Stimulated activated CD8-positive, alpha-beta memory T cell treated with anti-CD3 and anti-CD28 coated beads, Interleukin-12 subunit alpha, Interleukin-12 subunit beta, amount 100 ng/mL, for 1 hour (primary cell): Measurements from ENCODE around the gene ME2.
"Not testable (repeated sequence)": the region's sequence is repeated elsewhere in the genome, so short reads cannot be mapped to it uniquely, and the experiment has no call there.

Experiments used
- DNase-seq: peaks from one replicate; pipeline ENCODE4 v3.0.0-alpha.2; 2020; ENCODE audit warnings: low read depth

The ME2 gene

DNA sequence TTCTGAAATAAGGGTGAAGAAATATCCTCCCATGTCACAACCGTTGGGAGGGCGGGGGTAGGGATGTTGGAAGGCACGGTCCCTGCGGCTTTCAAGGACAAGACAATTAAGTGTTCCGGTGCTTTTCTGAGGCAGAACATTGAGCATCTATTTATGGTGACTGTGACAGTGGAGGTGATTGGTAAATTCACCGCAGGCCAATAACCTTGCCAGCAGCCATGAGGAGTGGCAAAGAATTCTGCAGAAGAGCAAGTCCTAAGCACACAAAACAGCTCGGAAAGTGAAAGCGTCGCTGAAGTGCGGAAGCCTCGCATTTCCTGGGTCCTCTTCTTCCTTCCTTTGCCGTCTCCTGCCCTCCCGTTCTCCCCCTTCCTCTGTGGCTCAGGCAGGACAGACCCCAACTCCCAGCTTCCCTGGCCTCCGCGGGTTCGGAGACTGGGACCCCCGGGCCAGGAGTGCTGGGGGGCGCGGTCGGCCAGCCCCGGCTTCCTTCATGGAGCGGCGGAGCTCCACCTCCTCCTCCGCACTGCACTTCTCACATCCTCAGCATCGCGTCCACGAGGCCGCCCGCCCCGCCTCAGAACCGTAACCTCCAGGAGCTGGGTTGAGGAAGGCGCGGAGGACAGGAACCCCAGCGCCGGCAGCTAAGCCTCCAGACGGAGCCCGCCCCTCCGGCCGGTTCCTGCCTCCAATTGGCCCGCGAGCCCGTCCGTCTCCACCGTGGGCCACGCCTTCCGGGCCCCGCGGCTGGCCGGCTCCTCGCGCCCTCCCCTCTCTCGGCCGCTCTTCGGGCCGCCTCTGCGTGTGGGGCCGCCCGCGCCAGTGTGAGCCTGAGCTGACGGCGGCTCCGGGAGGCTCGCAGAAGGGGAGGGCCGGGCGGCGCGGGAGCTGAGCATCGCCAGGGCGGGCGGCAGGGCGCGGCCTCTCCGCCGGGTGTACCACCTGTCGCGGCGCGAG is at the start of gene ME2:
ME2 (plus strand) TSS at position 774 of the 957 bp plus-strand sequence. CDS start 16,703 bp downstream, outside the sequence.
- DNase-seq, result peak; percentile 82

DNA sequence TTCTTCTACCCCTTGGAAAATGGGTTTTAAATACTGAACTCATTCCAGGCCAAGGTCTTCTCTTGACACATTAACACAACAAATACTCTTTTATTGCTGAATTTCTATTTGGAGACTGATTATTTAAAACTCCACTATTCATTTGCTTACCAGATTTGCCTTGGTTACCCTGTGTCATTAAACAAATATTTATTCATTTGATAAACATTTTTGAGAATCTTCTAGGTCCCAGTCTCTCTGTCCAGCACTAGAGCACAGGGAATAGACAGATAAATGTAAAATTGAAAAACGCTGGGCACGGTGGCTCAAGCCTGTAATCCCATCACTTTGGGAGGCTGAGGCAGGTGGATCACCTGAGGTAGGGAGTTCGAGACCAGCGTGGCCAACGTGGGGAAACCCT is 49.3 kb upstream of the ME2 start:
- no peak for DNase-seq

- no peak for DNase-seq
Measured at GRCh38 chr18:50830544-50830943, 48.4 kb upstream of the ME2 start.

DNA sequence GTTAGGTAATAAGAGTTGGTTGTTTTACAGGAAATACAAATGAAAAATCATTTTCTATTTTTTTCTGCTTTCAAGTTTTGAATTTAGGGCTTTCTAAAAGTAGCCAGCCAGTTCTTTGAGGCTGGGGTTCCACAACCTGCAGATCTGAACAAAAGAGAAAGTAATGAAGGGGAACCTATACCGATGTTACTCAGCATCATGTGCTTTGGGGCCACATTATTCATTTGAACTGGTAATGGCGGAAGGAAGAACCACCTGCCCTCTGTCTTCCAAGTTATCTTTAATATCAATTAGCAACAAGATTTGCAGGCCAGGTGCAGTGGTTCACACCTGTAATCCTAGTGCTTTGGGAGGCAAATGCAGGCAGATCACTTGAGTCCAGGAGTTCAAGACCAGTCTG is 46.2 kb upstream of the ME2 start:
- no peak for DNase-seq

DNA sequence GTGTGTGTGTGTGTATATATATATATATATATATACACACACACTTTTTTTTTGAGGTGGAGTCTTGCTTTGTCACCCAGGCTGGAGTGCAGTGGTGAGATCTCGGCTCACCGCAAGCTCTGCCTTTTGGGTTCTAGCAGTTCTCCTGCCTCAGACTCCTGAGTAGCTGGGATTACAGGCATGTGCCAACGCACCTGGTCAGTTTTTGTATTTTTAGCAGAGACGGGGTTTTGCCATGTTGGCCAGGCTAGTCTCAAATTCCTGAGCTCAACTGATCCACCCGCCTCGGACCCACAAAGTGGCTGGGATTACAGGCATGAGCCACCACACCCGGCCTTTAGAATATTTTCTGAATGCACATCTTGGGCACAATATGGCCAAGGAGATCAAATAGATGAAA is 45.4 kb upstream of the ME2 start:
- DNase-seq, result not testable (repeated sequence)

DNA sequence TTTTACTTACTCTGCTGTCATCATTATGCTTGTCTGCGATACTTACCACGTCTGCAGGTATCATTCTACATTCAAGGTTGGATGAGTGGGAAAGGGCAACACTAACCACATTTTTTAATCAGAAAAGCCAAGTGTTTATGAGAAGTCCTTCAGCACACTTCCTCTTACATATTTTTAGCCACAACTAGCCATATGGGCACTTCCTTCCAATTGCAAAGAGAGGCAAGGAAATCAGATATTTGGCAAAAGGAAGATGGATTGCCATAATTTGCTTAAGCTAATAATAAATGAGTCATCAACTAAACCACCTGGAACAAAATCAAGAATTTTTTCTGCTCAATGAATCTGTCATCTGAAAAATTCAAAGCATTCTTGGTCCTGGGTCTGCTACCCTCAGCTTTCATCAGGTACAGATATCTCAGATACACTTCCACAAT is 42.4 kb upstream of the ME2 start:
- DNase-seq, result no peak

DNA sequence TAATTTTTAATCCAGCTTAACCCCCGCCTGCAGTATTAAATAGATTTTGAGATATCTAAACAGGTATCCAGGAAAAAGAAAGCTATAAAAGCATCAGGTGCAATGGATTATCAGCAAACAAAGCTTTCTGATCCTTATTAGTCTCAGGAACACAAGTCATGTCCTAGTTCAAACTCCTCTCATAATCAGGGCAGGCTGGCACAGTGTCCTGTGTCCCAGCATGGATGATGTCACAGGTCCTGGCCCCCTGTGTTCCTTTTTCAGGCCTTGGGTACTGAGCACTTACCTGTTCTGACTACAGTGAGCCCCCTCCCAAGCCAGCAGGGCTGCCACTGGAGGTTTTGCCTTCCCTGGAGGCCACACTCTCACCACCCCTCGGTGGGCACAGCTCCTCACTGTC is 39.6 kb upstream of the ME2 start:
- no peak for DNase-seq

GRCh38 chr18:50839996-50840395 is 38.9 kb upstream of the ME2 start:
- no peak for DNase-seq

- no peak for DNase-seq
Measured at GRCh38 chr18:50842846-50843245, 36.1 kb upstream of the ME2 start.

DNA sequence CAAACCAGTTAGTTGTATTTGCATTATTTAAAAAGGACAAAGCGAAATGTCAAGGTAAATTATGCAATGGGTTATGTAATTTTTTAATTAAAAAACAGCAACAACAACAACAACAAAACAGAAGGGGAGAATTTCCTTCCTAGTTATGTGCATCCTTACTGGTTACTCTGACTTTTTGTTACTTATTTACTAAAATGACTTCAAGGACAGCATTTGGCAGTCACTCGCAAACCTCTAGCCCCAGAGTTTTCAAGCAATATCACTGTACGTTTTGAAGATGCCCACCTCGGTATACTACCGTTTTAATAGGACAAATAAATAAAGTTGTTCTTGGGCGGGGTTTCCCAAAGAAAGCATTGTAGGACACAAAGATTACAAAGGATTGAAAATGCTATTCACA is 34.4 kb upstream of the ME2 start:
- no peak for DNase-seq

DNA sequence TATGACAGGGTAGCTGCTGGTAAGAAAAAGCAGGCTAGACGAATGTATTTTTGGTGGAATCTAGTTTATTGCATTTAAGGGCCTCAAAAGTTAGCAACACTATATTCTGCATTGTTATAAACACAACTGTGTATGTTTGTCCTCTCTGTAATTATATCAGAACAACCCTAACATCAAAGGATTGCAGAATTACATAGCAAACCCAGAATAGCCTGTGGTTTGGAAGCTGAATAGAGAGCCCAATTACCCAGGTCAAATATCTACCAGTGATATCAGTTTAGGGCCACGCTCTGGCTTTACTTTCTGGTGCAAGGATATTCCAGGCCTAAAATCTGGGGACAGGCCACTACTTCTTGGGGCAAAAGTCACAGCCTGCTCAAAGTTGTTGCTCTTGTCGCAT is 34.0 kb upstream of the ME2 start:
- no peak for DNase-seq

DNA sequence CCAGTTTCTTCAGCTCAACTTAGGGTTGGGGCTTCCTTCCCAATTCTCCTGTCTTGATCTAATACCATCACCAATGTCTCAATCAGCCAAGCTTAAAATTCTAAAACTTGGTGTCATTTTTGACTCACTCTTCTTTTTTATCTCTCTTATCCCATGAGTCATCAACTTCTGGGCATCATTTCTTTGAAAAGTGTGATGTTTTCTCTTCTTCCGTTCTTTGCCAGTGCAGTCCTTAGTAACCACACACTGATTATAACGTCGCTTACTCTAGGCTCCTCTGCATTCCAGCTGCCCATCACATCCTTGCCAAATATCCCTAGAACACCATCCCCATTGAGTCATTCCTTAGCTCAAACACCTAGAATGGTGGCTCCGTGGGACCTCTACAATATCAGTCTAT is 31.7 kb upstream of the ME2 start:
- DNase-seq, result no peak

- no peak for DNase-seq
Measured at GRCh38 chr18:50848061-50848551, 30.8 kb upstream of the ME2 start.

DNA sequence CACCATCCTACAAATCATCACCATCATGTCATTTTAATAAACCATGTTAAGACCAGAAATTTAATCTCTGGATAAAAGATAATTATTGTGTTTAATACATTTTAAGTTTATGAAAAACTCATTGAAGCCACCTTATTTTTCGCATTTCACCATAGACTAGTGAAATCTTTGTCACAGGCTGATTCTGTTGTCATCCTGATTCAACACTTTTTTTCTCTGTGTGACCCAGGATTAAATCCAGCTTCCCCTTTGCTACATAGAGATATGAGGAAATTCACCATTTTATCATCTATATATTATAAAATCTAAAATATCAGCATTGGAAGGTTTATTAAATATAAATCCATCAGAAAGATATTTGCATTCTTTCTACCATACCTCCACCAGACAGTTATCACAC is 29.9 kb upstream of the ME2 start:
- DNase-seq, result no peak

GRCh38 chr18:50849419-50849821 is 29.5 kb upstream of the ME2 start:
- DNase-seq, result no peak

DNA sequence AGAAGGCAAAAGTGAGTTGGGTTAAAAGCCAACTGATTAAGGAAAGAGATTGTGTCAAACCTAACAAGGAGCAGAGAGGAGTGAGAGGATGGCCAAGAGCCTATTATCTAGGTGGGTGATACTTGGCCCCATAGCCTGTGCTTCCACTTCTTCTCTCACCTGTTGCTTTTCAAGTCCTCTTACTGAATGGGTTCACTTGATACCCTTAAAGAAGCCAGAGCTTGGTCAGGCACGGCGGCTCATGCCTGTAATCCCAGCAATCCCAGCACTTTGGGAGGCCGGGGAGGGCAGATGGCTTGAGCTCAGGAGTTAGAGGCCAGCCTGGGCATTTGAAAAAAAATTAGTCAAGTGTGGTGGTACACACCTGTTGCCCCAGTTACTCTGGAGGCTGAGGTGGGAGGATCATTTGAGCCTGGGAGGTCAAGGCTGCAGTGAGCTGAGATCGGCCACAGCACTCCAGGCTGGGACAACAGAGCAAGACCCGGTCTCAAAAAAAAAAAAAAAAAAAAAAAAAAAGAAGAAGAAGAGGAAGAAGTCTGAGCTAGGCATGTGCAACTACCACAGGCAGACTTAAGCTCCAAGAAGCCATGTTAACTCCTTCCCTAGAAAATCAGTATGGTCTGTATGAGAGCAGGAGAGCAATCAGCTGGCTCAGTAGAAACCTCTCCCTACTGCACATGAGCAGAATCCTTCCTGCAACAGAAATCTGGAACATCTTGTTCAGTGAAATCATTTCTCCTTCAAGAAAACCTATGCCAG is 28.4 kb upstream of the ME2 start:
- no peak for DNase-seq

DNA sequence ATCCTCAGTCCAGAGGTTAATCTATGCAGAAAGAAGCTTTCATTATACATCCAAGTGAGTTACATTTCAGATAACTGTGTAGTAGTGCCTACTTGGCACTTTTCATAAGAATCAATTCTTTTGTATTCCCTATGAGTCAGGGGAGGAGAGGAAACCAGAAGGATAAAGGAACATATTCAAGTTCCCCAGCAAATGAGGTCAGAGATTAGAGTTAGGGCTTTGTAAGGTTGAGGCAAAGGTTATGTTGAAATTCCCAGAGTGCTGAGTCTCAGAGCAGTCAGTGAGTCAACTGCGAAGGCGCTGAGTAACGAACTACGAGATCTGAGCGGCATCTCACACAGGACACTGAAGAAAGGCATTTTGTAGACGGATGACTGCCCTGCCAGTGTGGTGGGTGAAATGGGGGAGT is 25.1 kb upstream of the ME2 start:
- DNase-seq, result no peak

DNA sequence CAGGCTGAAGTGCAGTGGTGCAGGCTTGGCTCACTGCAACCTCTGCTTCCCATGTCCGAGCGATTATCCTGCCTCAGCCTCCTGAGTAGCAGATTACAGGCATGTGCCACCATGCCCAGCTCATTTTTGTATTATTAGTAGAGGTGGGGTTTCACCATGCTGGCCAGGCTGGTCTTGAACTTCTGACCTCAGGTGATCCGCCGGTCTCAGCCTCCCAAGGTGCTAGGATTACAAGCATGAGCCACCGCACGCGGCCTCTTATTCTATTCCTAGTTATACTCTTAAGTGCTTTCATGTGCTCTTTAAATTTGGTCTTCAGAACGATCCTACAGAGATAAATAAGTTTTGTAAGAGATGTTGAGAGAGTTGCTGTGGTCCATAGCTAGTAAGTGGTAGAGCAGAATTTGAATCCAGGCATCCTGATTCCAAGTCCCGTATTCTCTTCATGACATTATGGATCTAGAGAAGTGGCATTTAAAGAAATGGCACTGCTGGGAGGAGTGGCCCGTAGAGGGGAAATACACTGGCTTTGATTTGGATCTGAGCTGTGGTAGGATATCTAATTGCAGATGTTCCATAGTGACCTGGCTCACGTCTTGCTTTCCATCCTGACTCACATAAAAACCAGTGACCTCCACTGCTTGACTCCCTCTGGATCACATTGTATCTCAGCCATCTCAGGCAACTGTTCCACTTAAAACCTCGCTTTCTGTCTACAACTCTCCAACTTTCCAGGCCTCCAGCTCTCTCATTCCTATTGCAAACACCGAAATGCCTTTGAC is 22.8 kb upstream of the ME2 start:
- DNase-seq, result no peak

DNA sequence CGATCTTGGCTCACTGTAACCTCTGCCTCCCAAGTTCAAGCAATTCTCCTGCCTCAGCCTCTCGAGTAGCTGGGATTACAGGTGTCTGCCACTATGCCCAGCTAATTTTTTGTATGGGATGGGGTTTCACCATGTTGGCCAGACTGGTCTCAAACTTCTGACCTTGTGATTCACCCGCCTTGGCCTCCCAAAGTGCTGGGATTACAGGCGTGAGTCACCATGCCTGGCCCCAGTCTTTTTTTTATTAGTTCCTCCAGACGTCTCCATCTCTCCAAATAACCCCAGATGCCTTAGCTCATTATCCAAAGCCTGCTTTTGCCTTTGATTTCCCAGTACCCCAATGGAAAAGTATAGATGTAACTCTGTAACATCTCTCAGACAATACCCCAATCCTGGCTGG is 21.8 kb upstream of the ME2 start:
- DNase-seq, result not testable (repeated sequence)

- no peak for DNase-seq
Measured at GRCh38 chr18:50857694-50858093, 21.2 kb upstream of the ME2 start.

- DNase-seq, result no peak
Measured at GRCh38 chr18:50859793-50860555, 18.9 kb upstream of the ME2 start.
